ENCODE results near the gene BMERB1. TPM values are rescaled to one million over a fixed set of nuclear protein-coding genes. Genes with fewer than 3 reads are reported as not detected.

The BMERB1 gene
- polyA plus RNA-seq, 1 of the 3 experiments (the other 2 are of a cell fraction), result 33.9 TPM

- no peak for TF ChIP-seq SIN3A (IDR thresholded peaks at IDR 0.05; ENCODE audit: borderline replicate concordance, low read depth, low read length)
- no peak for TF ChIP-seq FOXM1 (IDR thresholded peaks at IDR 0.05; ENCODE audit: low read depth)
- no peak for TF ChIP-seq RXRA (IDR thresholded peaks at IDR 0.05; ENCODE audit: borderline replicate concordance, low read depth)
- no peak for TF ChIP-seq TCF12 (IDR thresholded peaks at IDR 0.05)
- no peak for TF ChIP-seq FOSL2 (IDR thresholded peaks at IDR 0.05; ENCODE audit: borderline replicate concordance, low read depth)
- no peak for TF ChIP-seq RFX5 (IDR thresholded peaks at IDR 0.05; ENCODE audit: low read length)
- TF ChIP-seq YY1 (IDR thresholded peaks at IDR 0.05; ENCODE audit: low read depth), result no peak
- TF ChIP-seq SMC3 (IDR thresholded peaks at IDR 0.05; ENCODE audit: low read depth, low read length), result no peak
- TF ChIP-seq NRF1 (IDR thresholded peaks at IDR 0.05; ENCODE audit: low read depth, low read length), result no peak
- TF ChIP-seq CHD2 (IDR thresholded peaks at IDR 0.05; ENCODE audit: low read length, partially characterized antibody), result peak; percentile 43
- TF ChIP-seq MEF2A (IDR thresholded peaks at IDR 0.05; ENCODE audit: borderline replicate concordance, low read depth), result no peak
- TF ChIP-seq TEAD4 (IDR thresholded peaks at IDR 0.05; ENCODE audit: borderline replicate concordance, insufficient read depth), result no peak
- TF ChIP-seq JUND (IDR thresholded peaks at IDR 0.05), result no peak
- TF ChIP-seq MAX (IDR thresholded peaks at IDR 0.05; ENCODE audit: low read depth), result no peak
- no peak for TF ChIP-seq USF1 (IDR thresholded peaks at IDR 0.05; ENCODE audit: borderline replicate concordance, low read depth)
- peak; percentile 72; the same call in 1 of the 2 replicates for TF ChIP-seq FOXJ3 (CRISPR knock-in tag; IDR thresholded peaks at IDR 0.05)
- TF ChIP-seq RAD21 (IDR thresholded peaks at IDR 0.05; ENCODE audit: low read length), result 0 out of 2 replicates have a peak, but pooled peaks have one; percentile 10
- peak; percentile 61 for TF ChIP-seq GATA2 (CRISPR knock-in tag; IDR thresholded peaks at IDR 0.05)
- TF ChIP-seq GABPA (IDR thresholded peaks at IDR 0.05; ENCODE audit: low read depth), result no peak
- peak; percentile 88; the same call in 1 of the 2 replicates for TF ChIP-seq MXI1 (IDR thresholded peaks at IDR 0.05; ENCODE audit: low read depth, low read length)
These were observed 87.5 kb downstream of the BMERB1 start (continued) for GRCh38 chr16:15521758-15522509.

GRCh38 chr16:15523092-15523541 is 88.7 kb downstream of the BMERB1 start:
- Histone ChIP-seq H3K4me3 (ENCODE audit: low read depth in 2 of 2, low read length in 1 of 2) (no peak overlapping the region), H3K9me3 (no peaks in the 10 kb centered on the region), H3F3A (replicated peaks; ENCODE audit: insufficient read depth) (no peaks in the 10 kb centered on the region), H2AFZ (ENCODE audit: low read depth) (no peak overlapping the region), H3K36me3 (replicated peaks in 1 of 2; ENCODE audit: control insufficient read depth in 1 of 2, insufficient read depth in 2 of 2, low read length in 1 of 2) (no peaks in the 10 kb centered on the region), H3K27me3 (ENCODE audit: insufficient read depth) (no peaks in the 10 kb centered on the region), H4K20me1 (ENCODE audit: insufficient read depth) (no peaks in the 10 kb centered on the region), H3K9ac (no peak overlapping the region), H3K4me1 (ENCODE audit: control insufficient read depth in 1 of 2, insufficient read depth in 2 of 2, low read depth in 1 of 2, low read length in 1 of 2) (peaks cover 4 to 49% of the 10 kb centered on the region in 2 experiments; a peak in 2 of 4 replicates), H3K79me2 (ENCODE audit: insufficient read depth) (no peaks in the 10 kb centered on the region), H3K27ac (ENCODE audit: low read depth in 2 of 2, low read length in 1 of 2) (peak overlapping the region in 1 of 2 experiments; percentile 91; a peak in 2 of 4 replicates), H3K9me2 (no peaks in the 10 kb centered on the region), H3K4me2 (no peak overlapping the region)
- no peak for TF ChIP-seq FOXJ3 (CRISPR knock-in tag; IDR thresholded peaks at IDR 0.05)
- no peak for TF ChIP-seq GABPA (IDR thresholded peaks at IDR 0.05; ENCODE audit: low read depth)
- TF ChIP-seq FOSL2 (IDR thresholded peaks at IDR 0.05; ENCODE audit: borderline replicate concordance, low read depth), result no peak
- no peak for TF ChIP-seq JUND (IDR thresholded peaks at IDR 0.05)
- peak; percentile 48 for TF ChIP-seq RAD21 (IDR thresholded peaks at IDR 0.05; ENCODE audit: low read length)
- TF ChIP-seq POLR2AphosphoS5 (IDR thresholded peaks at IDR 0.05; ENCODE audit: low read depth, low read length), result no peak
- CTCF ChIA-PET, result interaction anchor here (0.9 to 2.4 kb wide), 4 partner anchors 8 to 28 kb away, joined by 3 to 11 read pairs (median 4); no protein-coding TSS in a partner anchor
- POLR2A ChIA-PET, result no interaction called here
- 91% methylated on average over 10 of the region's 10 CpGs for WGBS (ENCODE audit: low lambda C conversion rate)
- no peak for DNase-seq
